Measurements from ENCODE around the gene THAP3. TPM values are rescaled to one million over a fixed set of nuclear protein-coding genes. Genes with fewer than 3 reads are reported as not detected.
"Not testable (repeated sequence)": the region's sequence is repeated elsewhere in the genome, so short reads cannot be mapped to it uniquely, and the experiment has no call there.

THAP3 gene
- total and polyA plus RNA-seq, 7 donors, result 12.6 to 30.6 (median 22.7) TPM

GRCh38 chr1:6599141-6599975 lies 25.3 kb upstream of the THAP3 start:
- Histone ChIP-seq H3K27ac (peak overlapping the region; percentile 97 to 99 (median 98)), H3K4me3 (peak overlapping the region; percentile 77 to 96 (median 89)), H3K36me3 (peaks cover 30 to 52% (median 45%) of the 10 kb centered on the region in 4 donors), H3K27me3 (no peaks in the 10 kb centered on the region), H3K9me3 (no peaks in the 10 kb centered on the region), H3K4me1 (peaks cover 0 to 65% (median 61%) of the 10 kb centered on the region in 4 donors)
- TF ChIP-seq POLR2AphosphoS5 (IDR thresholded peaks at IDR 0.05) (no peak), CTCF (IDR thresholded peaks at IDR 0.05) (no peak), POLR2A (IDR thresholded peaks at IDR 0.05) (no peak), EP300 (IDR thresholded peaks at IDR 0.05) (no peak)
- intact Hi-C loops (cut with DNase I), result loop anchor here (5.0 kb wide), 2 partner anchors 38 to 42 kb away; partner anchors contain the start of gene TAS1R1
- DNase-seq, result no peak
- WGBS, 2 donors, result 77 to 88% methylated on average over 31 of the region's 31 CpGs

GRCh38 chr1:6599991-6600390 lies 24.7 kb upstream of the THAP3 start:
- intact Hi-C loops (cut with DNase I), result loop anchor here (2.0 to 5.0 kb wide), 3 partner anchors 19 to 43 kb away; partner anchors contain the start of gene TAS1R1
- peaks cover 0 to 71% (median 67%) of the 10 kb centered on the region in 4 donors for H3K4me1 ChIP-seq
- 50 to 68% methylated on average over 8 of the region's 8 CpGs for WGBS, 2 donors

GRCh38 chr1:6600410-6601048 lies 24.1 kb upstream of the THAP3 start:
- intact Hi-C loops (cut with DNase I), result loop anchor here (2.0 kb wide), 1 partner anchor 20 kb away; no protein-coding TSS in a partner anchor
- WGBS, 2 donors, result 19% methylated on average over 10 of the region's 10 CpGs
- H3K4me1 ChIP-seq, result peaks cover 0 to 75% (median 70%) of the 10 kb centered on the region in 4 donors
- no peak for DNase-seq
- no peaks in the 10 kb centered on the region for H3K9me3 ChIP-seq
- TF ChIP-seq CTCF (IDR thresholded peaks at IDR 0.05), result no peak
- TF ChIP-seq POLR2AphosphoS5 (IDR thresholded peaks at IDR 0.05), result no peak
- TF ChIP-seq POLR2A (IDR thresholded peaks at IDR 0.05), result no peak
- no peak for TF ChIP-seq EP300 (IDR thresholded peaks at IDR 0.05)
- peak overlapping the region; percentile 77 to 96 (median 89) for H3K4me3 ChIP-seq
- H3K27ac ChIP-seq, result peak overlapping the region; percentile 97 to 99 (median 98)
- H3K27me3 ChIP-seq, result no peaks in the 10 kb centered on the region
- H3K36me3 ChIP-seq, result peaks cover 20 to 40% (median 33%) of the 10 kb centered on the region in 4 donors

More at GRCh38 chr1:6599991-6600390, 24.7 kb upstream of the THAP3 start:
- DNase-seq, H3K27me3 ChIP-seq, H3K9me3 ChIP-seq: not testable (repeated sequence)
- Histone ChIP-seq H3K4me3 (peak overlapping the region; percentile 77 to 96 (median 89)), H3K36me3 (peaks cover 25 to 46% (median 38%) of the 10 kb centered on the region in 4 donors), H3K27ac (peak overlapping the region; percentile 97 to 99 (median 98))

- H3K36me3 ChIP-seq, result peaks cover 14 to 33% (median 28%) of the 10 kb centered on the region in 4 donors
- no peaks in the 10 kb centered on the region for H3K27me3 ChIP-seq
- 0% methylated on average over 40 of the region's 40 CpGs for WGBS, 2 donors
- peak in 1 of 4 donors; percentile 64 for TF ChIP-seq EP300 (IDR thresholded peaks at IDR 0.05)
- peak; percentile 35 to 56 for TF ChIP-seq POLR2A (IDR thresholded peaks at IDR 0.05)
- TF ChIP-seq CTCF (IDR thresholded peaks at IDR 0.05), result no peak
- TF ChIP-seq POLR2AphosphoS5 (IDR thresholded peaks at IDR 0.05), result peak; percentile 66 to 92 (median 76)
- H3K27ac ChIP-seq, result peak overlapping the region; percentile 97 to 99 (median 98)
- H3K4me3 ChIP-seq, result peak overlapping the region; percentile 77 to 96 (median 89)
- intact Hi-C loops (cut with DNase I), result loop anchor here (2.0 kb wide), 1 partner anchor 20 kb away; no protein-coding TSS in a partner anchor
- peaks cover 0 to 71% (median 65%) of the 10 kb centered on the region in 4 donors for H3K4me1 ChIP-seq
- DNase-seq, result peak; percentile 94
- no peaks in the 10 kb centered on the region for H3K9me3 ChIP-seq
Observed at GRCh38 chr1:6601049-6601922, 23.4 kb upstream of the THAP3 start.
